HUES48 (cell line): ENCODE results near the gene COL5A1.

Experiments
- H3K27ac ChIP-seq: one replicate; pipeline ENCODE4 v1.7.0; 2013; ENCODE audit warnings: low read depth, low read length, inconsistent platforms
- H3K27me3 ChIP-seq: 2 replicates; pipeline ENCODE4 v1.6.1; 2013; ENCODE audit warnings: mild to moderate bottlenecking, low read length; ENCODE audit not compliant: control insufficient read depth, insufficient read depth
- H3K36me3 ChIP-seq: 2 replicates; pipeline ENCODE4 v1.6.1; 2013; ENCODE audit warnings: low read length; ENCODE audit not compliant: control insufficient read depth, insufficient read depth
- H3K4me1 ChIP-seq: 2 replicates; pipeline ENCODE4 v1.6.1; 2013; ENCODE audit warnings: mild to moderate bottlenecking, low read length; ENCODE audit not compliant: control insufficient read depth, insufficient read depth
- H3K4me3 ChIP-seq: 2 replicates; pipeline ENCODE4 v1.5.1; 2013; ENCODE audit warnings: mild to moderate bottlenecking, low read depth, low read length
- H3K9ac ChIP-seq: 2 replicates; pipeline ENCODE4 v1.6.1; 2013; ENCODE audit warnings: mild to moderate bottlenecking, low read depth, low read length, moderate library complexity
- H3K9me3 ChIP-seq: 2 replicates; pipeline ENCODE4 v1.6.1; 2013; ENCODE audit warnings: low read length; ENCODE audit not compliant: control insufficient read depth, insufficient read depth

Gene COL5A1

GRCh38 chr9:134690301-134690751 lies 48.7 kb downstream of the COL5A1 start:
- H3K27ac ChIP-seq, result no peak overlapping the region

GRCh38 chr9:134690946-134691694 lies 49.5 kb downstream of the COL5A1 start:
- Histone ChIP-seq H3K27me3 (no peaks in the 10 kb centered on the region), H3K4me1 (no peaks in the 10 kb centered on the region), H3K9me3 (no peaks in the 10 kb centered on the region), H3K27ac (no peak overlapping the region), H3K9ac (no peak overlapping the region), H3K4me3 (no peak overlapping the region), H3K36me3 (no peaks in the 10 kb centered on the region)

More at GRCh38 chr9:134690301-134690751, 48.7 kb downstream of the COL5A1 start:
- Histone ChIP-seq H3K9ac (no peak overlapping the region), H3K36me3 (no peaks in the 10 kb centered on the region), H3K4me3 (no peak overlapping the region), H3K4me1 (no peaks in the 10 kb centered on the region), H3K27me3 (no peaks in the 10 kb centered on the region), H3K9me3 (no peaks in the 10 kb centered on the region)

DNA sequence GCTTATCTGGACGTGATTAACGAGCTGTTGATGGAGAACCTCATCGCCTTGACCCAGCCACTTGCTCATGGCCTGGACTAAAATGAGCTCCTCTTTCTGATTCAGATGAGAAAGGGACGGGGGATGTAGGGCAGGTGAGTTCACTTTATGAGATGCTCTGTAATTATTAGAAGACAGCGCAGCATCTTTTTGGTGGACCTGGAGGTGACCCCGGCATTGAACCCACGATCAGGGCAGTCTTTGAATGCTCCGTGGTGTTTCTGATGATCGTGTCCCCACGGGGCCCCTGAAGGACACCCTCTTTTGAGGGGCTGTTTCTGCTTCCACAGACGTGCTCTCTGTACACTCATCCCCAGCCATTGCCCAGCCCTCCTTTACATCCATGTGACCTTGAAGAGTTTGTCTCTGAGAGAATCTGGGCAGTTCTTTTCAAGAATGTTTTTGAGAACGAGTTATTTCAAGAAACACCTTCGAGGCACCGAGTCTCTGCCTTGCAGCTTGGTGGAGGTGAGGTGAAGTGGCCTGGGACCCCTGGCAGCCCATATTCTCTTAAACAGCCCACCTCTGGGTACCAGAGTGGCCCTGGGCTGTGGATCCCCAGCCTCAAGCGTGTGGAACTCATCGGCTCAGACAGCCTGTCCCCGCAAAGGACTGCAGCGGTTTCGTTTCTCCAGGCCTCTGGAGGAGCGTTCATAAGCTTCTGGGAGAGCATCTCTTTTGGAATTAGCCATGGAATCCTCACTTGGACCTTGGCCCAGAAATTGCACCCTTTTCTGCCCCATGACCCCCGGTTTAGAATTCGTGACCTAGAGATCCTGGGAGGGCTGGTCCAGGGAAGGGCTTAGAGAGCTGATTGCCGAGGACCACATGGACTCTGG lies 50.3 kb downstream of the COL5A1 start:
- no peak overlapping the region for H3K4me3 ChIP-seq
- H3K36me3 ChIP-seq, result no peaks in the 10 kb centered on the region
- no peaks in the 10 kb centered on the region for H3K4me1 ChIP-seq
- no peaks in the 10 kb centered on the region for H3K27me3 ChIP-seq
- H3K9me3 ChIP-seq, result no peaks in the 10 kb centered on the region
- H3K27ac ChIP-seq, result no peak overlapping the region
- H3K9ac ChIP-seq, result no peak overlapping the region

- Histone ChIP-seq H3K4me3 (no peak overlapping the region), H3K9me3 (no peaks in the 10 kb centered on the region), H3K36me3 (no peaks in the 10 kb centered on the region), H3K4me1 (no peaks in the 10 kb centered on the region), H3K27me3 (no peaks in the 10 kb centered on the region), H3K27ac (no peak overlapping the region), H3K9ac (no peak overlapping the region)
Observed at GRCh38 chr9:134692573-134692860, 50.9 kb downstream of the COL5A1 start.

DNA sequence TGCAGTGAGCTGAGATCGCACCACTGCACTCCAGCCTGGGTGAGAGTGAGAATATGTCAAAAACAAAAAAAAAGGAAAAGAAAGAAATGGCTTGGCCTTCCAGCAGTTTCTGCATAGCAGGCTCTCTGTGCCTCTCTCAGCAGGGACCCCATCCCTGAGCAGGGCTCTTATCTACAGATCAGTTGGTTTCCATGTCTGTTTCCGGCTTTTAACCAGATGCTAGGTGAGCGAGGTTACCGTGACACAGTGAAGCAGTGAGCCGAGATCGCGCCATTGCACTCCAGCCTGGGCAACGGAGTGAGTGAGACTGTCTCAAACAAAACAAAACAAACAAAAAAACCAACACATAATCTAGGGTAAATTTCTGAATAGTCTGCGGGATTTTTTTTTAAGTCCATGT lies 51.4 kb downstream of the COL5A1 start:
- Histone ChIP-seq H3K27ac (no peak overlapping the region), H3K4me1 (no peaks in the 10 kb centered on the region), H3K27me3 (no peaks in the 10 kb centered on the region), H3K36me3 (no peaks in the 10 kb centered on the region), H3K9me3 (no peaks in the 10 kb centered on the region), H3K9ac (no peak overlapping the region), H3K4me3 (no peak overlapping the region)

DNA sequence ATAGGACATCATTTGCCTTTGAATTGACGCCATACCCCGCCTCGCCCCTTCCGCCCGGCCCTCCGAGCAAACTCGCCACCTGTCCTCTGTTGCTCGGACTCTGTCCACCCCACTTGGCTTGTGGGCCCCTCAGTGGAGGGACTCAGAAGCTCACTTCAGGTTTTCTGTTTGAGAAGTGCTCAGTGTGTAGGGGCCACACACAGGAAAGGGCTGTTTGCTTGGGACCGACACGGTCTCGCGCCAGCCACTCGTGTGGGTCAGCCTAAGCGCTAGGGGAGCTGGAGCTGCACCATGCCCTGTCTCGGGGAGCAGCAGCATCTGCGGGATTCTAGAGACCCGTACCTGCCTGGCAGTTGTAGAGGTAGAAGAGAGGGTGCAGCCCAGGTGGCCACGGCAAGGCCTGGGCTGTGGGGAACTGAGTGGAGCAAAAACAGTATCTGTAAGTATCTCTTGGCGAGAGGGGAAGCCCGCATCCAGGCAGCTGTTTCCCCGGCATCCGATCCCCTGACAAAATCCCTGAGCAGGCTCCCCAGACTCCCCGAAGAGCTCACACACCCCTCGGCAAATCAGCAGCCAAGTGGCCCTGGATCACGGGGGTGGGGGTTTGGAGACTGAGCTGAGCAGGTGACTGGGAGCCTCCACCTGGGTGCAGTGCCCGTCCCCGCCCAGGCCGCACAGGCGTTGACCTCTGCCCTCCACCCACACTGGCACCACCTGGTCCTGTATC lies 52.2 kb downstream of the COL5A1 start:
- Histone ChIP-seq H3K4me1 (peaks cover 2% of the 10 kb centered on the region; the same call in 1 of the 2 replicates), H3K4me3 (no peak overlapping the region), H3K9me3 (no peaks in the 10 kb centered on the region), H3K36me3 (no peaks in the 10 kb centered on the region), H3K27ac (no peak overlapping the region), H3K27me3 (no peaks in the 10 kb centered on the region), H3K9ac (no peak overlapping the region)

DNA sequence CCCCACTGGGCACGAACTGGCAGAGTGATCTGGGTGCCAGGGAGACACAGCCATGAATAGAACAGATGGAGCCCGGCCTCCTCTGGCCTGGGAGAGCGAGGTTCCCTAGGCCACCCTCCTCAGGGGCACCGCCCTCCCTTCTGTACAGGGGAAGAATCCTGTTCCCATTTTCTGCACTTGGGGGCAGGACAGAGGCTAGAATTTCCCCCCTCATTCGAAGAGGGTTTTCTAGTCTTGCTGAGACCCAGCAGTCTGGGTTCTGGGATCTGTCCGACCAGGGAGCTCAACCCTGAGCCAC lies 52.7 kb downstream of the COL5A1 start:
- no peak overlapping the region for H3K4me3 ChIP-seq
- no peaks in the 10 kb centered on the region for H3K27me3 ChIP-seq
- no peaks in the 10 kb centered on the region for H3K36me3 ChIP-seq
- peaks cover 5% of the 10 kb centered on the region; the same call in 1 of the 2 replicates for H3K4me1 ChIP-seq
- H3K27ac ChIP-seq, result no peak overlapping the region
- no peak overlapping the region for H3K9ac ChIP-seq
- no peaks in the 10 kb centered on the region for H3K9me3 ChIP-seq

GRCh38 chr9:134694714-134695113 lies 53.1 kb downstream of the COL5A1 start:
- Histone ChIP-seq H3K4me3 (no peak overlapping the region), H3K27me3 (no peaks in the 10 kb centered on the region), H3K27ac (no peak overlapping the region), H3K4me1 (peaks cover 5% of the 10 kb centered on the region; the same call in 1 of the 2 replicates), H3K9me3 (no peaks in the 10 kb centered on the region), H3K36me3 (no peaks in the 10 kb centered on the region), H3K9ac (no peak overlapping the region)

DNA sequence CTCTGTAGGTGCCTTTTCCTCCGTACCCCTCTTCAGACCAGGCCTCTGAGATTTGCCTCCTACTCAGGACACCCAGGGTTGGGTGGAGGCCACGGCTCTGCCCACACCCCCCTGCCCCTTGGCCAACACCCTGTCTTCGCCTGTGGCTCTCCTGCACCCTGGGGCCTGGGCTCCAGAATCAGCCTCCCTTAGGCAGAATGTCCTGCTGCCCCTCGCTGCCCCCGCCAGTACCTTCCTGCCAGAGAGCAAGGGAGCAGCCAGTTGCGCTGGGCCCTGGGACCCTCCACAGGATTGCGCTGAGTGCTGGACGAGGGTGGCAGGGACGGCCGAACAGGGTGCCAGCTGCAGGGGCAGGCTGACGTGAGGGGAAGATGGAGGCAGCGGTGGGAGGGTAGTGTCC lies 53.5 kb downstream of the COL5A1 start:
- Histone ChIP-seq H3K9me3 (no peaks in the 10 kb centered on the region), H3K4me1 (peaks cover 5% of the 10 kb centered on the region; the same call in 1 of the 2 replicates), H3K27me3 (no peaks in the 10 kb centered on the region), H3K36me3 (no peaks in the 10 kb centered on the region), H3K9ac (no peak overlapping the region), H3K4me3 (no peak overlapping the region), H3K27ac (no peak overlapping the region)

DNA sequence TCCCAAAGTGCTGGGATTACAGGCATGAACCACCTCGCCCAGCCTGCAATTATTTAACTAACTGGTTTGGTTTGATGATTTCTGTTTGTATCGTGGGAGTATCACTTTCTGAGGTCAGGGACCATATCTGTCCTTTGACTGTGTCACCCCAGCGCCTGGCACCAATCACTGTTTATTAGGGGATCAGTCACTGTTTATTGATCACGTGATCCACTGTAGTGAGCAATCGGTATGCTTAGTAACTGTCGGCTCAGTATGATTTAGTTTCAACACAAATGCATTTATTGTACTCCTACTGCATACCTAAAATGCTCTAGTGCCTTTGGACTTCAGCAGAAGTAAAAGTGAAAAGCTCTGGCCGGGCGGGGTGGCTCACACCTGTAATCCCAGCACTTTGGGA lies 54.8 kb downstream of the COL5A1 start:
- H3K9me3 ChIP-seq, result no peaks in the 10 kb centered on the region
- peaks cover 5% of the 10 kb centered on the region; the same call in 1 of the 2 replicates for H3K4me1 ChIP-seq
- H3K4me3 ChIP-seq, result no peak overlapping the region
- no peak overlapping the region for H3K27ac ChIP-seq
- H3K27me3 ChIP-seq, result no peaks in the 10 kb centered on the region
- H3K36me3 ChIP-seq, result peaks cover 4% of the 10 kb centered on the region; the same call in 1 of the 2 replicates
- H3K9ac ChIP-seq, result no peak overlapping the region

GRCh38 chr9:134698111-134698510 lies 56.5 kb downstream of the COL5A1 start:
- peaks cover 5% of the 10 kb centered on the region; the same call in 1 of the 2 replicates for H3K4me1 ChIP-seq
- H3K9me3 ChIP-seq, result no peaks in the 10 kb centered on the region
- H3K9ac ChIP-seq, result no peak overlapping the region
- H3K36me3 ChIP-seq, result peaks cover 4% of the 10 kb centered on the region; the same call in 1 of the 2 replicates
- H3K4me3 ChIP-seq, result no peak overlapping the region
- H3K27ac ChIP-seq, result no peak overlapping the region
- H3K27me3 ChIP-seq, result no peaks in the 10 kb centered on the region
